Measurements from ENCODE around the gene NADK2. TPM values are rescaled to one million over a fixed set of nuclear protein-coding genes. Genes with fewer than 3 reads are reported as not detected.

Gene NADK2
- total RNA-seq, 1 experiment from 2014 or later = 12.2 TPM

- no peaks in the 10 kb centered on the region; a peak in 2 of 5 replicates for H3K9me3 Mint-ChIP-seq
- Histone ChIP-seq H3K79me2 (ENCODE audit: insufficient read depth, low read length) (no peaks in the 10 kb centered on the region), H2BK20ac (ENCODE audit: low read depth, low read length, poor library complexity, severe bottlenecking) (no peak overlapping the region), H3K23me2 (ENCODE audit: insufficient read length, low read depth, low read length, poor library complexity, severe bottlenecking) (no peaks in the 10 kb centered on the region), H3K14ac (ENCODE audit: insufficient read depth, low read length) (no peak overlapping the region), H2AK5ac (ENCODE audit: insufficient read length, low read length) (no peak overlapping the region), H3K9ac (ENCODE audit: extremely low read depth, insufficient read length, low read length) (no peak overlapping the region), H3K4me1 (ENCODE audit: insufficient read depth, low read length) (no peaks in the 10 kb centered on the region), H2BK12ac (ENCODE audit: insufficient read length, low read depth, low read length) (no peak overlapping the region), H3K79me1 (ENCODE audit: insufficient read depth, low read depth, low read length, poor library complexity, severe bottlenecking) (no peaks in the 10 kb centered on the region), H4K8ac (replicated peaks; ENCODE audit: insufficient read length, low read depth, low read length) (no peak overlapping the region), H3K23ac (ENCODE audit: insufficient read length, low read depth, low read length) (no peak overlapping the region), H2BK120ac (ENCODE audit: low read depth, low read length, poor library complexity, severe bottlenecking) (no peak overlapping the region), H3K9me3 (ENCODE audit: control insufficient read depth, low read depth, low read length) (no peaks in the 10 kb centered on the region), H3K27ac (ENCODE audit: insufficient read length, low read depth, low read length) (no peak overlapping the region), H3T11ph (ENCODE audit: low read length) (no peak overlapping the region), H3K4me2 (ENCODE audit: insufficient read depth, insufficient read length, low read length) (no peak overlapping the region), H3K18ac (ENCODE audit: insufficient read length, low read depth, low read length) (no peak overlapping the region), H2AFZ (ENCODE audit: low read length) (no peak overlapping the region), H3K27me3 (ENCODE audit: insufficient read depth, low read length) (no peaks in the 10 kb centered on the region), H4K91ac (ENCODE audit: insufficient read length, low read depth, low read length) (no peak overlapping the region), H2BK15ac (ENCODE audit: low read depth, low read length) (no peak overlapping the region), H4K20me1 (ENCODE audit: control insufficient read depth, insufficient read depth, insufficient read length) (no peaks in the 10 kb centered on the region), H4K5ac (ENCODE audit: insufficient read length, low read depth, low read length) (no peak overlapping the region), H3K4ac (ENCODE audit: low read depth, low read length) (no peak overlapping the region), H3K56ac (ENCODE audit: insufficient read length, low read depth, low read length) (no peak overlapping the region), H2BK5ac (ENCODE audit: insufficient read length, low read length) (no peak overlapping the region)
- no peak for DNase-seq
- H3K4me3 Mint-ChIP-seq = no peak overlapping the region
- peaks cover 5% of the 10 kb centered on the region; the same call in 1 of the 2 replicates for H3K27me3 Mint-ChIP-seq (ENCODE audit: low read depth)
- no peak overlapping the region for H3K27ac Mint-ChIP-seq
- TF ChIP-seq CTCF (conservative IDR thresholded peaks at IDR 0.05) = no peak
- H3K36me3 Mint-ChIP-seq (ENCODE audit: insufficient read depth in 1 of 3, low read depth in 3 of 3) = no peaks in the 10 kb centered on the region
- H3K4me1 Mint-ChIP-seq = no peaks in the 10 kb centered on the region
- no CpG with 5 or more reads among the region's 6 CpGs for WGBS (ENCODE audit: extremely low coverage, insufficient read length, low lambda C conversion rate)
These were observed 19.5 kb upstream of the NADK2 start for GRCh38 chr5:36261186-36261585.
